MM.1S (cell line): ENCODE data around the gene VSIG4.

ENCODE experiments used
- DNase-seq: peaks from one replicate; pipeline ENCODE4 v3.0.0-alpha.2; 2015
- H2AFZ ChIP-seq: fragments of 300-600 bp; sonication (generic); 2 replicates; pipeline ENCODE4 v1.6.0; 2016; ENCODE audit warnings: antibody characterized with exemption, low read length
- H3F3A ChIP-seq: fragments of 300-600 bp; sonication (generic); 2 replicates; pipeline ENCODE4 v1.6.1; 2016; ENCODE audit warnings: mild to moderate bottlenecking, antibody characterized with exemption, low read length, moderate library complexity, mixed read lengths; ENCODE audit not compliant: insufficient read depth
- H3K27ac ChIP-seq: fragments of 300-600 bp; sonication (generic); 2 replicates; pipeline ENCODE4 v1.5.1; 2016; ENCODE audit warnings: mild to moderate bottlenecking, low read length
- H3K27me3 ChIP-seq: fragments of 300-600 bp; sonication (generic); replicated peaks from 2 replicates; pipeline ENCODE4 v1.6.0; 2016; ENCODE audit warnings: low read length; ENCODE audit not compliant: insufficient read depth
- H3K36me3 ChIP-seq: fragments of 300-600 bp; sonication (generic); replicated peaks from 2 replicates; pipeline ENCODE4 v1.6.1; 2016; ENCODE audit warnings: mild to moderate bottlenecking, low read length, mixed read lengths; ENCODE audit not compliant: insufficient read depth
- H3K4me1 ChIP-seq: fragments of 300-600 bp; sonication (generic); 2 replicates; pipeline ENCODE4 v1.6.1; 2016; ENCODE audit warnings: low read length, mixed read lengths
- H3K4me2 ChIP-seq: fragments of 300-600 bp; sonication (generic); 2 replicates; pipeline ENCODE4 v1.6.0; 2016; ENCODE audit warnings: low read depth, low read length
- H3K4me3 ChIP-seq: fragments of 300-600 bp; sonication (generic); 2 replicates; pipeline ENCODE4 v1.5.1; 2016; ENCODE audit warnings: low read length, mixed read lengths
- H3K79me2 ChIP-seq: fragments of 300-600 bp; sonication (generic); 2 replicates; pipeline ENCODE4 v1.6.1; 2016; ENCODE audit warnings: mixed run types, low read length, mixed read lengths
- H3K9ac ChIP-seq: fragments of 300-600 bp; sonication (generic); 2 replicates; pipeline ENCODE4 v1.6.1; 2016; ENCODE audit warnings: low read length, mixed read lengths
- H3K9me2 ChIP-seq: fragments of 300-600 bp; sonication (generic); replicated peaks from 2 replicates; pipeline ENCODE4 v1.6.1; 2016; ENCODE audit warnings: mild to moderate bottlenecking, low read length, mixed read lengths; ENCODE audit not compliant: insufficient read depth
- H3K9me3 ChIP-seq: fragments of 300-600 bp; sonication (generic); replicated peaks from 2 replicates; pipeline ENCODE4 v1.6.1; 2016; ENCODE audit warnings: mild to moderate bottlenecking, low read length, mixed read lengths; ENCODE audit not compliant: insufficient read depth
- H4K20me1 ChIP-seq: fragments of 300-600 bp; sonication (generic); 2 replicates; pipeline ENCODE4 v1.6.1; 2016; ENCODE audit warnings: mild to moderate bottlenecking, low read length, moderate library complexity, mixed read lengths; ENCODE audit not compliant: insufficient read depth
- EZH2 ChIP-seq: fragments of 300-600 bp; sonication (generic); optimal IDR thresholded peaks from 2 replicates; pipeline ENCODE3; 2017; ENCODE audit warnings: low read depth, mild to moderate bottlenecking, antibody characterized with exemption, low read length, mixed read lengths
- EZH2phosphoT487 ChIP-seq: fragments of 300-600 bp; sonication (generic); IDR thresholded peaks from 2 replicates; pipeline ENCODE4 v1.6.1; 2018; ENCODE audit warnings: antibody characterized with exemption, low read length
- TF ChIP-seq, protein P1 (sequence below): fragments of 300-600 bp; sonication (generic); IDR thresholded peaks from 2 replicates; pipeline ENCODE4 v1.5.1; 2016; ENCODE audit warnings: antibody characterized with exemption, low read length, mixed read lengths

VSIG4 gene

GRCh38 chrX:66005830-66006449 lies 33.9 kb downstream of the VSIG4 start:
- H3K4me1 ChIP-seq: peaks cover 27% of the 10 kb centered on the region
- DNase-seq: no peak
- peak overlapping the region; percentile 33; the same call in 1 of the 2 replicates for H3K27ac ChIP-seq
- H3K4me2 ChIP-seq: peak overlapping the region; percentile 14; the same call in 1 of the 2 replicates
- no peaks in the 10 kb centered on the region for H3K27me3 ChIP-seq
- H3K79me2 ChIP-seq: no peaks in the 10 kb centered on the region
- H3K36me3 ChIP-seq: no peaks in the 10 kb centered on the region
- H3K9me3 ChIP-seq: no peaks in the 10 kb centered on the region
- no peak overlapping the region for H2AFZ ChIP-seq
- no peaks in the 10 kb centered on the region for H3K9me2 ChIP-seq
- H3K9ac ChIP-seq: no peak overlapping the region
- H3F3A ChIP-seq: peaks cover 8% of the 10 kb centered on the region; the same call in 1 of the 2 replicates
- no peak overlapping the region for H3K4me3 ChIP-seq
- no peaks in the 10 kb centered on the region for H4K20me1 ChIP-seq
- no peak for TF ChIP-seq EZH2phosphoT487
- TF ChIP-seq, protein P1, sequence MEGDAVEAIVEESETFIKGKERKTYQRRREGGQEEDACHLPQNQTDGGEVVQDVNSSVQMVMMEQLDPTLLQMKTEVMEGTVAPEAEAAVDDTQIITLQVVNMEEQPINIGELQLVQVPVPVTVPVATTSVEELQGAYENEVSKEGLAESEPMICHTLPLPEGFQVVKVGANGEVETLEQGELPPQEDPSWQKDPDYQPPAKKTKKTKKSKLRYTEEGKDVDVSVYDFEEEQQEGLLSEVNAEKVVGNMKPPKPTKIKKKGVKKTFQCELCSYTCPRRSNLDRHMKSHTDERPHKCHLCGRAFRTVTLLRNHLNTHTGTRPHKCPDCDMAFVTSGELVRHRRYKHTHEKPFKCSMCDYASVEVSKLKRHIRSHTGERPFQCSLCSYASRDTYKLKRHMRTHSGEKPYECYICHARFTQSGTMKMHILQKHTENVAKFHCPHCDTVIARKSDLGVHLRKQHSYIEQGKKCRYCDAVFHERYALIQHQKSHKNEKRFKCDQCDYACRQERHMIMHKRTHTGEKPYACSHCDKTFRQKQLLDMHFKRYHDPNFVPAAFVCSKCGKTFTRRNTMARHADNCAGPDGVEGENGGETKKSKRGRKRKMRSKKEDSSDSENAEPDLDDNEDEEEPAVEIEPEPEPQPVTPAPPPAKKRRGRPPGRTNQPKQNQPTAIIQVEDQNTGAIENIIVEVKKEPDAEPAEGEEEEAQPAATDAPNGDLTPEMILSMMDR: no peak
- no peak for TF ChIP-seq EZH2

GRCh38 chrX:66004928-66005829 lies 34.7 kb downstream of the VSIG4 start:
- no peak overlapping the region for H3K9ac ChIP-seq
- no peaks in the 10 kb centered on the region for H3K9me2 ChIP-seq
- no peaks in the 10 kb centered on the region for H4K20me1 ChIP-seq
- H2AFZ ChIP-seq: peak overlapping the region; percentile 35; the same call in 1 of the 2 replicates
- TF ChIP-seq EZH2phosphoT487: no peak
- TF ChIP-seq, protein P1: no peak
- no peak for TF ChIP-seq EZH2
- H3F3A ChIP-seq: peaks cover 8% of the 10 kb centered on the region; the same call in 1 of the 2 replicates
- peak overlapping the region; percentile 14; the same call in 1 of the 2 replicates for H3K4me2 ChIP-seq
- no peaks in the 10 kb centered on the region for H3K79me2 ChIP-seq
- H3K36me3 ChIP-seq: no peaks in the 10 kb centered on the region
- H3K9me3 ChIP-seq: no peaks in the 10 kb centered on the region
- DNase-seq: peak; percentile 26
- H3K4me3 ChIP-seq: no peak overlapping the region
- H3K27me3 ChIP-seq: no peaks in the 10 kb centered on the region
- peaks cover 33% of the 10 kb centered on the region for H3K4me1 ChIP-seq
- H3K27ac ChIP-seq: peak overlapping the region; percentile 33; the same call in 1 of the 2 replicates

- H3K4me2 ChIP-seq: no peak overlapping the region
- no peaks in the 10 kb centered on the region for H3K27me3 ChIP-seq
- no peak overlapping the region for H2AFZ ChIP-seq
- no peaks in the 10 kb centered on the region for H3K79me2 ChIP-seq
- TF ChIP-seq EZH2: no peak
- TF ChIP-seq, protein P1: no peak
- TF ChIP-seq EZH2phosphoT487: no peak
- peaks cover 8% of the 10 kb centered on the region; the same call in 1 of the 2 replicates for H3F3A ChIP-seq
- peaks cover 36% of the 10 kb centered on the region for H3K4me1 ChIP-seq
- no peaks in the 10 kb centered on the region for H3K9me2 ChIP-seq
- H3K9me3 ChIP-seq: no peaks in the 10 kb centered on the region
- no peaks in the 10 kb centered on the region for H4K20me1 ChIP-seq
- DNase-seq: no peak
- no peak overlapping the region; the same call in 1 of the 2 replicates for H3K27ac ChIP-seq
- H3K4me3 ChIP-seq: no peak overlapping the region
- H3K36me3 ChIP-seq: no peaks in the 10 kb centered on the region
- no peak overlapping the region for H3K9ac ChIP-seq
Measured at GRCh38 chrX:66002824-66003680, 36.8 kb downstream of the VSIG4 start.
